ENCODE measurements around the gene CGN. TPM values are rescaled to one million over a fixed set of nuclear protein-coding genes. Genes with fewer than 3 reads are reported as not detected.
"Not testable (repeated sequence)": the region's sequence is repeated elsewhere in the genome, so short reads cannot be mapped to it uniquely, and the experiment has no call there.

CGN gene
- total RNA-seq, 4 donors from 2014 or later = 33.6 to 71.0 (median 44.6) TPM

- DNase-seq (ENCODE audit: low spot score in 2 of 2) = peak in 1 of 2 donors; percentile 72
- H3K4me3 ChIP-seq (ENCODE audit: low read depth, poor library complexity, severe bottlenecking) = no peak overlapping the region
- 96 to 97% methylated on average over 11 to 12 of the region's 12 CpGs for WGBS, 2 donors
- TF ChIP-seq POLR2A (IDR thresholded peaks at IDR 0.05) = no peak
- TF ChIP-seq CTCF (IDR thresholded peaks at IDR 0.05) = no peak
- intact Hi-C loops (cut with DNase I; ENCODE audit: low total_unique reads) = no loop called here
These were observed 7.2 kb downstream of the CGN start for GRCh38 chr1:151518431-151518830.

GRCh38 chr1:151518936-151519335 is 7.7 kb downstream of the CGN start:
- intact Hi-C loops (cut with DNase I; ENCODE audit: low total_unique reads) = no loop called here
- 94 to 95% methylated on average over 14 of the region's 15 CpGs for WGBS, 2 donors
- no peak for DNase-seq (ENCODE audit: low spot score in 2 of 2)
- TF ChIP-seq POLR2A (IDR thresholded peaks at IDR 0.05) (no peak), CTCF (IDR thresholded peaks at IDR 0.05) (no peak)
- no peak overlapping the region for H3K4me3 ChIP-seq (ENCODE audit: low read depth, poor library complexity, severe bottlenecking)

- DNase-seq (ENCODE audit: low spot score in 2 of 2) = no peak
- no peak overlapping the region for H3K4me3 ChIP-seq (ENCODE audit: low read depth, poor library complexity, severe bottlenecking)
- intact Hi-C loops (cut with DNase I; ENCODE audit: low total_unique reads) = no loop called here
- no peak for TF ChIP-seq POLR2A (IDR thresholded peaks at IDR 0.05)
- no peak for TF ChIP-seq CTCF (IDR thresholded peaks at IDR 0.05)
- 62 to 75% methylated on average over 2 of the region's 2 CpGs for WGBS, 2 donors
These were observed 8.5 kb downstream of the CGN start for GRCh38 chr1:151519667-151520066.

GRCh38 chr1:151520359-151520758 is 9.2 kb downstream of the CGN start:
- TF ChIP-seq CTCF (IDR thresholded peaks at IDR 0.05) (no peak), POLR2A (IDR thresholded peaks at IDR 0.05) (no peak)
- DNase-seq (ENCODE audit: low spot score in 2 of 2) = peak in 1 of 2 donors; percentile 63
- 90 to 91% methylated on average over 4 of the region's 4 CpGs for WGBS, 2 donors
- intact Hi-C loops (cut with DNase I; ENCODE audit: low total_unique reads) = no loop called here
- no peak overlapping the region for H3K4me3 ChIP-seq (ENCODE audit: low read depth, poor library complexity, severe bottlenecking)

- DNase-seq (ENCODE audit: low spot score in 2 of 2) = peak in 1 of 2 donors; percentile 79
- intact Hi-C loops (cut with DNase I; ENCODE audit: low total_unique reads); H3K4me3 ChIP-seq (ENCODE audit: low read depth, poor library complexity, severe bottlenecking): not testable (repeated sequence)
- WGBS, 2 donors = 89 to 92% methylated on average over 7 of the region's 7 CpGs
These were observed 11.2 kb downstream of the CGN start for GRCh38 chr1:151522427-151522826.

GRCh38 chr1:151523326-151523725 is 12.1 kb downstream of the CGN start:
- peak in 1 of 2 donors; percentile 79 for DNase-seq (ENCODE audit: low spot score in 2 of 2)
- no peak for TF ChIP-seq POLR2A (IDR thresholded peaks at IDR 0.05)
- no peak for TF ChIP-seq CTCF (IDR thresholded peaks at IDR 0.05)
- WGBS, 2 donors = 70 to 72% methylated on average over 5 of the region's 5 CpGs
- H3K4me3 ChIP-seq (ENCODE audit: low read depth, poor library complexity, severe bottlenecking) = no peak overlapping the region
- intact Hi-C loops (cut with DNase I; ENCODE audit: low total_unique reads) = no loop called here
